Stimulated activated CD4-positive, alpha-beta T cell treated with anti-CD3 and anti-CD28 coated beads, Interleukin-15, amount 100 ng/mL, for 1 hour (primary cell): ENCODE measurements around the gene NME1.
"Not testable (repeated sequence)": the region's sequence is repeated elsewhere in the genome, so short reads cannot be mapped to it uniquely, and the experiment has no call there.

Source experiments
- DNase-seq, 2 donors: peaks; one replicate each; pipeline ENCODE4 v3.0.0-alpha.2; 2020; ENCODE audit warnings: low read depth in 1 of 2, low spot score in 1 of 2

NME1 gene

DNA sequence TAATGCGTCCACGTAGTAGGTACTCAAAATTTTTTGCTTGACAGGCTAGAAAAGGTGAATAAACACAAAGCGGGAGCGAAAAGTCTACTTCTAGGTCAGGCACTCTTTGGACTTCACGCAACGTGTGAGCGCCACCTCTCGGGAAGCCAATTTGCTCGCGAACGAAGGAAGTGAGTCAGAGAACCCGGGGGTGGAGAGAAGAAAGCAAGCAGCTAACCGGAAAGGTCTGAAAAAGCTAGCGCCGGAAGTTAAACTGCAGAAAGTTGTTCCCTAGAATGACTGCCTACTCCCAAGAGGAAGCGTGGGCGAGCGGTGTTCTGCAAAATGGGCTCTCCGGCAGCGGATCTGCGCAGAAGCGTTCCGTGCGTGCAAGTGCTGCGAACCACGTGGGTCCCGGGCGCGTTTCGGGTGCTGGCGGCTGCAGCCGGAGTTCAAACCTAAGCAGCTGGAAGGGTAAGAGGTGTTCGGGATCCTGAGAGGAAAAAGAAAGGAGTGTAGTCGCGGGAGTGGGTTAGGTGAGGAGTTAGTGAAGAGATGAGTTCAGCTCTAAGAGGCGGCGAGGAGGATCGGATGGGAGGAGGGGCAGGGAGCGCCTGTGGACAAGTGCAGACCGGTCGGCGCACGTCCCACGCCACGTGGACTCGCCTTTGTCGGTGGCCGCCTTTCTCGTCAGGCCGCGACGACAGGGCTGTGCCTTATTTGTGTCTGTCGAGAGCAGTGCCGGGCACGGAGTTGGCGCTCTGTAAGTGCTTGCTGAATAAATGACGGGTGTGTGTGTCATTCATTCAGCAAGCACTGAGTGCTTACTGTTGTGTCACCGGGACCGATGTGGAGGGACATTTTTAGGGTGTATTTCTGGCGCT lies at the start of gene NME1:
TSS of gene NME1 (plus strand) at position 350 of the 863 bp plus-strand sequence. CDS start 2,096 bp downstream, outside the sequence.
- peak; percentile 95 to 98 for DNase-seq

DNA sequence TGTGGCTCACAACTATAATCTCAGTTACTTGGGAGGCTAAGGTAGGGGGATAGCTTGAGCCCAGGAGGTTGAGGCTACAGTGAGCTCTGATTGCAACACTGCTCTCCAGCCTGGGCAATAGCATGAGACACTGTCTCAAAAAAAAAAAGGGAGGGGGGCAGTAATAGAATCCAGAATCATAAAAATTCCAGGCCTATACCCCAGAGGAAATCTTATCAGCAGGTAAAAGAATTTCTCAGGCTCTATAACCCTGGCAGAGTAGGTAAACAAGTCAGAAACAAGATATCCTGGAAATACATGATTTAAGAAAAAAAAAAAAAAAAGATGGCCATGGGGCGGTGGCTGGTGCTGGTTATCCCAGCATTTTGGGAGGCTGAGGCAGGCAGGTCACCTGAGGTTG lies 45.6 kb upstream of the NME1 start:
- no peak for DNase-seq

DNA sequence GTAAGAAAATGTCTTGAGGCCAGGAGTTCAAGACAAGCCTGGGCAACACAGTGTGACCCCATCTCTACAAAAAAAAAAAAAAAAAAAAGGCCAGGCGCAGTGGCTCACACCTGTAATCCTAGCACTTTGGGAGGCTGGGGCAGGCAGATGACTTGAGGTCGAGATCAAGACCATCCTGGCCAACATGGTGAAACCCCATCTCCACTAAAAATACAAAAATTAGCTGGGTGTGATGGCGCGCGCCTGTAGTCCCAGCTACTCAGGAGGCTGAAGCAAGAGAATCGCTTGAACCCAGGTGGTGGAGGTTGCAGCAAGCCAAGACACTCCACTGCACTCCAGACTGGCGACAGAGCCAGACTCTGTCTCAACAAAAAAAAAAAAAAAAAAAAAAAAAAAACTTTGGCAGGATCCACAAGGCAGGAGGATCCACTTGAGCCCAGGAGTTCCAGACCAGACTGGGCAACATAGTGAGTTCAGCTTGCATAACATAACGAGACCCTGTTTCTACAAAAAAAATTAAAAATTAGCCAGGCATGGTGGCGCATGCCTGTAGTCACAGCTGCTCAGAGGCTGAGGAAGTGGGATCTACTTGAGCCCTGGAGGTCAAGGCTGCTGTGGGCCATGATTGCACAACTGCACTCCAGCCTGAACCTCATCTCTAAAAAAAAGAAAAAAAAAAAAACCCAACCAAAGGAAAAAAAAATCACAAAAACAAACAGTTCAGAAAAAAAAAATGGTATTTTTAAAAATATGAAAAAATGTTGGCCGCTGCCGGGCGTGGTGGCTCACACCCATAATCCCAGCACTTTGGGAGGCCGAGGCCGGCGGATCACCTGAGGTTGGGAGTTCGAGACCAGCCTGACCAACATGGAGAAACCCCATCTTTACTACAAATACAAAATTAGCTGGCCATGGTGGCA lies 40.8 kb upstream of the NME1 start:
- not testable (repeated sequence) for DNase-seq

DNA sequence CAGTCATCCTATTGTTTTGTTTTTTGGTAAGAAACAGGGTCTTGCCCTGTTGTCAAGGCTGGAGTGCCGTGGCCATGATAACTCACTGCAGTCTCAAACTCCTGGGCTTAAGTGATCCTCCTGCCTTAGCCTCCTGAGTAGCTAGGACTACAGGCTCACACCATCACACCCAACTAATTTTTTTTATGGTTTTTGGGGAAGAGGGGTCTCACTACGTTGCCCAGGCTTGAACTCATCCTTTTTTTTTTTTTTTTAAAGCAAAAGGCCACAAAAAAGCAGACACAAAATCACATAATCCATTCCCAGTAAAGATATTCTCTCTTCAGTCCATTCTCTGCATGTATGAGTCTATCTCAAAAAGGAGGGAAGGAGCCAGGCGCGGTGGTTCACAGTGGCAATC lies 38.2 kb upstream of the NME1 start:
- DNase-seq, result no peak

GRCh38 chr17:51118330-51119195 lies 34.8 kb upstream of the NME1 start:
- no peak for DNase-seq

GRCh38 chr17:51119415-51120356 lies 33.7 kb upstream of the NME1 start:
- DNase-seq, result peak in 1 of 2 donors; percentile 12

DNA sequence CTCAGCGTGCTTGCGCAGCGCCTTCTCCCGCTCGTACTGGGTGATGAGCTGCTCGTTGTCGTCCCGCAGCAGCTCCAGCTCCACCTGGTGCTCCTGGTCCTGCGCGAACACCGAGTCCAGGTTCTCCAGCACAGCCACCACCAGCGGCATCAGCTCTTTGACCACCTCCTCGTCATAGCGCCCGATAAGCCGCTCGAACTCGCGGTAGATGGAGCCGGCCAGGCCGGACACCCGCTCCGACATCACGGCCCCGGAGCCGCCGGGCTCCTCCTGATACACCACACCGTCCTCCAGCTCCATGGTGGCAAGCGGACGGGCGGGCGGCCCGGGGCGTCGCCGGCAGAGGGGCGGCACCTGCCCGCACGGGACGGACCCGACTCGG lies 33.0 kb upstream of the NME1 start:
- peak in 1 of 2 donors; percentile 33 for DNase-seq

- peak; percentile 85 to 86 for DNase-seq
These were observed 32.4 kb upstream of the NME1 start, which contains the start of gene SPAG9 for GRCh38 chr17:51120739-51121619. Gene SPAG9 (minus strand): TSS chr17:51120868. CDS start chr17:51120656, 212 bp downstream.

DNA sequence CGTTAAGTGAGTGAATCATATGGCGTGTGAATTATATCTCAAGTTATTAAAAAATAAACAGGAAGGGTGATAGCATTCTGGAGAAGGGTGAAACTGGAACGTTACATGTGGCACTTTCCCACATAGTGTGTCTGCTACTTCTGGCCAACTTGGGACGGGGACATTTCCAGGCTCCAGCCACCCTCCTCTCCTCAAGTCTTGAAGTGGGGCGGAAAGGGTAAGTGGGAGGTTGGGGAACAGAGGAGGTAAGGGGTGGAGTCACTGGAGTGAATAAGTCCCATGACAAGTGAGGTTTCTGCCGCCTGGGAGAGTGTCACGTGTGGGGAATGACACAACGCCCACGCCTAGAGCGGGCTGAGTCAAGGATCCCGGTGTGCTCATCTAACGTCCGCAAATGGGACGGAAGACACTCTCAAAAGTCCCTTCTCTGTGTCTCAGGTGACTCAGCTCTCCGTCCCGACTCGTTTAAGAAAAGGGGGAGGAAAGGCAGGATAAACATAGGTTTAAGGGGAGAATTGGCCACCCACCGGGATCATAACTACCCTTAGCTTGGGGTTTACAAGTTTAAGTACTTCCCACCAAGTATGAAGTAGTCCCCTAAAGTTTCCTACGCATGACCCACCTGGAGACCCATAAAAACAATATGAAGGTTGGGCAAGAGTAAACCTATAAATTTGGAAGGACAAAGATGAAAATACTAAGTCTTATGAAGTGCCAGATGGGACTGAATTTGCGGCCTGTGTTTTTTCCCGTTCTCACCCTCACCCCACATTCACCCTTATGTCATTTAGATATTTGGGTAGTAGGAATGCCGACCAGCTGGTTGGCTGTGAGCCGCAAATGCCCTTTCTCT lies 31.5 kb upstream of the NME1 start:
- peak; percentile 59 to 77 for DNase-seq

DNA sequence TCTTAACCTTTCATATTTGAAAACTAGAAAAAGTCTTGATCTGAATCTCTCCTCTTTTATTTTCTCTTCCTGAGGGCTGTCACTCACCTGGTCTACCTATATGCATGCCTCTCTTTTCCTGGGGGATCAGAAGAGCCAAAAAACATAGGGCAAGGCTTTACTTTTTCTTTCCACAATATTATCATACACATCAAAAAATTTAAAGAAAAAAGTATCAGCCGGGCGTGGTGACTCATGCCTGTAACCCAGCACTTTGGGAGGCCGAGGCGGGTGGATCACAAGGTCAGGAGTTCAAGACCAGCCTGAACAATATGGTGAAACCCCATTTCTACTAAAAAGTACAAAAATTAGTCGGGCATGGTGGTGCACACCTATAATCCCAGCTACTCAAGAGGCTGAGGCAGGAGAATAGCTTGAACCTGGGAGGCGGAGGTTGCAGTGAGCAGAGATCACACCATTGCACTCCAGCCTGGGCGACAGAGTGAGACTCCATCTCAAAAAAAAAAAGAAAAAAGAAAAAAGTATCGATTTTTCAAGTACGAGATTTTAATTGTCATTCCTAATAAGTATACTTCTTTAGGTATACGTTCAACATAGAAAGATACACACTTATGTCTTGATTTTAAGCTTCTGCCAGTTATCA lies 30.8 kb upstream of the NME1 start:
- DNase-seq, result not testable (repeated sequence)

DNA sequence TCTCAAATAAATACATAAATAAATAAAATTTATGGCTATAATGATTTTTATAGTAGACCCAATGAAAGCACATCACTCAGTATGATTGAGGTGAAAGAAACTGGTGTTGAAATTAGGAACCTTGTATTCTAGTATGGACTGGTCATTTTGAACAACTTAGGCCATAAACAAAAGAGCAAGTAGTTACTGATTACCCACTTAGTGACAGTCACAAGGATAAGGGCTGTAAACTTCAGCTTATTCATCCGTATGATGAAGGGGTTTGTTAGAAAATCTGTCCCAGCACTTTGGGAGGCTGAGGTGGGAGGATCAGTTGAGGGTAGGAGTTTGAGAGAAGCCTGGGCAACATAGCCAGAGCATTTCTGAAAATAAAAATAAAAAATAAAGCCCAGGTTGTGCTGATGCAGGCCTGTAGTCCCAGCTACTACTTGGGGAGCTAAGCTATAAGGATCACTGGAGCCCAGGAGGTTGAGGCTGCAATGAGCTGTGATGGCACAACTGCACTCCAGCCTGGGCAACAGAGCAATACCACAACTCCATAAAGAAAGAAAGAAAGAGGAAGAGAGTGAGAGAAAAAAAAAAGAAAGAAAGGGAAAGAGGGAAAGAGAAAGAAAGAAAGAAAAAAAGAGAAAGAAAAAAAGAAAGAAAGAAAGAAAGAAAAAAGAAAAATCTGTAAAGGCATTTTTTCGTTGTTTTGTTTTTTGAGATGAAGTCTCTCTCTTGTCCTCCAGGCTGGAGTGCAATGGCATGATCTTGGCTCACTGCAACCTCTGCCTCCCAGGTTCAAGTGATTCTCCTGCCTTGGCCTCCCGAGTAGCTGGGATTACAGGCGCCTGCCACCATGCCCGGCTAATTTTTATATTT lies 28.5 kb upstream of the NME1 start:
- DNase-seq, result no peak

DNA sequence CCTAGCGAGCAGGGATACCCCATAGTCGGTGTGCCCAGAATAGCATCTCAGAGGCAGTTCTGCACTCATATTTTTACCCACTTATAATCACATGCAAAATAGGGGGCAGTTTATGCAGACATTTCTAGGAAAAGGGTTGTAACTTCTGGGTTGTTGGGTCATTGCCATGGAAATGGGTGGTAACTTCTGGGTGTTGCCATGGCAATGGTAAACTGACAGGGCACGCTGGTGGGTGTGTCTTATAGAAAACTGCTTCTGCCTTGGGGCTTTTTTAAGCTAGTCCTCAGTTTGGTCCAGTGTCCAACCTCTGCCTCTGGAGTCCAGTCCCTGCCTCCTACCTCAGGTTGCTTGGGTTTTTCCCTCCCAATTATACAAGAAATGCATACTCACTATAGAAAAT lies 25.3 kb upstream of the NME1 start:
- DNase-seq, result no peak

GRCh38 chr17:51132964-51133319 lies 20.4 kb upstream of the NME1 start:
- DNase-seq, result no peak

- DNase-seq, result no peak
These were observed 20.0 kb upstream of the NME1 start for GRCh38 chr17:51133365-51133764.

DNA sequence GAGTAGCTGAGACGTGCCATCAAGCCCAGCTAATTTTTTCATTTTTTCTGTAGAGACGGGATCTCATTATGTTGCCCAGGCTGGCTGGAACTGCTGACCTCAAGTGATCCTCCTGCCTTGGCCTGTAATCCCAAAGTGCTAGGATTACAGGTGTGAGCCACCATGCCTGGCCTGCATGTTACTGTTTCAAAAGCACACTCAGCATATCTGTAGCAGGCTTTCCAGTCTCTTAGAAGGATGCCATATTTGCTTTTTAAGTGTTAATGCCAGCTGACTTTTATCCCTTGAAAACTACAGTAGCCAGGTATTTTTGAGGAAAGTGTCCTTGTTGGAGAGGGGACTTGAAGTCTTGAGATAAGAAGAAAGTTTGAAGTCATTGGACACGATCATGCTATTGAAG lies 17.4 kb upstream of the NME1 start:
- DNase-seq, result no peak

- no peak for DNase-seq
These were observed 10.8 kb upstream of the NME1 start for GRCh38 chr17:51142597-51142996.
